ENCODE measurements around the gene MYH10. TPM values are rescaled to one million over a fixed set of nuclear protein-coding genes. Genes with fewer than 3 reads are reported as not detected.

The MYH10 gene
- total RNA-seq, 1 donor from 2014 or later, result 3.4 TPM

DNA sequence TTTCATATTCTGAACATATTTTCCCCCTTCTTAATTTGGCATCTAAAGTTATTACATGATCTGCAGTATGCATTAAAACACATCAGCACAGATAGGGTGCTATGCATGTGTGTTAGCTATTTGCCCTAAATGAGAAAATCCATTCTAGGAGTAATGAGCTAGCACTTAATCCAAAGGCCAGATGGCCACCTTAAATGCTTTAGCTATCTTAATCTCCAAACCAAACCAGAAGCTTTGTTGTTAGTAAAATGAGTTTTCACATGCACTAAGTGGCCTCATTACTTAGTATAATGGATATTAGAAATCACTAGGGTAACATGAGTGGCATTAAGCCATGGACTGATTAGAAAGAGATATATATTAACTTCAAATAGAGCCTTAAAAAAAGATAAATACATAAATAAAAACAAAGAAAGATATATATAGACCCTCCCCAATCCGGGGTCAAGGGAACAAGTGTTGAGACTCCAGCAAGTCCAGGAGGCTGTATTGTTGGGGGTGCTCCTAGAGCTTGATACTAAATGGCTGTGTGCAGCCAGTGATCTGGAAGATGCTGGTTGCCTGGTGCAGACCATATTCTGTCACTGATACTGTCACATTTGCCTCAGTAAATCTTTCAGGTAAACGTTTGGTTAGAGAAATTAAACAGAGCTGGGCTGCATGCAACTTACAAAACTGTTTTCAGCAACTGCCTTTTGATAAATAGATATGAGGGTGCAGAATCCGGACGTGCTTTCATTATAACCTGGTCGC, 67.3 kb downstream of the MYH10 start:
- POLR2A ChIA-PET, result no interaction called here
- no peak for TF ChIP-seq CTCF (IDR thresholded peaks at IDR 0.05)
- ATAC-seq (ENCODE audit: low read depth), result no peak
- Mint-ChIP-seq H3K27ac (no peak overlapping the region), H3K4me1 (no peaks in the 10 kb centered on the region), H3K9me3 (no peaks in the 10 kb centered on the region), H3K36me3 (ENCODE audit: low read depth) (no peaks in the 10 kb centered on the region), H3K4me3 (no peak overlapping the region), H3K27me3 (peaks cover 3% of the 10 kb centered on the region)
- intact Hi-C loops (cut with micrococcal nuclease), result no loop called here
- no peak for DNase-seq
- CTCF ChIA-PET, result no interaction called here

- Mint-ChIP-seq H3K9me3 (no peaks in the 10 kb centered on the region), H3K4me3 (no peak overlapping the region), H3K27me3 (peaks cover 3% of the 10 kb centered on the region), H3K4me1 (no peaks in the 10 kb centered on the region), H3K36me3 (ENCODE audit: low read depth) (no peaks in the 10 kb centered on the region), H3K27ac (no peak overlapping the region)
- DNase-seq (no peak), ATAC-seq (ENCODE audit: low read depth) (no peak)
- no peak for TF ChIP-seq CTCF (IDR thresholded peaks at IDR 0.05)
- POLR2A ChIA-PET, result no interaction called here
- intact Hi-C loops (cut with micrococcal nuclease), result no loop called here
- CTCF ChIA-PET, result no interaction called here
Observed at GRCh38 chr17:8558144-8558543, 72.4 kb downstream of the MYH10 start.

DNA sequence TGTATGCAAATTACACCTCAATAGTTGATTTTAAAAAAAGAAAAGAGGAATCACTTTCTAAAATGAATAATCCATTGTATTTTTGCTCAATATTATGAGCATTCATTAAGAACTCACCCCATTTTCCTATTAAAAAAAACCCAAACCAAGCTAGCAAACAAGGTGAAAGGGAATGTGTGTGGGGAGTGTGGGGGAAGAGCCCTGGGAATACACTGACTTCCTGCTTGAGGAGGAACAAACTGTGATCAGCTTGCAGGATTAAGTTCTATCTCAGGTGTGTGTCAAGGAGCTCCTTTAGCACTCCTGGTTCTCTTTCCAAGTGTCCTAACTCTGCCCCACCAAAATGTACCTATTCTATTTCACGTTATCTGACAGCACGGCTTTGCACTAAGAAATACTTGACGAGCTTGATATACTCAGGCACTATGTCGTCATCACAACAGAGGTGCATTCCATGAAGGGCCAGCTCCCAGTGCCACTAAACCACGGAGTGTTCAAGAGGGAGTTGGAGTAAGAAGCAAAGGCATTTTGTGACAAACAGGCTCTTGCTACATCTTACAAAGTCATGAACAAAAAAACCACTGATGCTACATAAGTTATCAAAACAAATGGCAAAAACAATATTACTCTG, 73.2 kb downstream of the MYH10 start:
- DNase-seq, result no peak
- Mint-ChIP-seq H3K27me3 (peaks cover under 1% of the 10 kb centered on the region), H3K4me3 (no peak overlapping the region), H3K36me3 (ENCODE audit: low read depth) (no peaks in the 10 kb centered on the region), H3K4me1 (no peaks in the 10 kb centered on the region), H3K27ac (no peak overlapping the region), H3K9me3 (no peaks in the 10 kb centered on the region)
- ChIA-PET CTCF (no interaction called here), POLR2A (no interaction called here)
- no peak for ATAC-seq (ENCODE audit: low read depth)
- intact Hi-C loops (cut with micrococcal nuclease), result no loop called here
- no peak for TF ChIP-seq CTCF (IDR thresholded peaks at IDR 0.05)

GRCh38 chr17:8556074-8556473, 74.5 kb downstream of the MYH10 start:
- ChIA-PET POLR2A (no interaction called here), CTCF (no interaction called here)

More at GRCh38 chr17:8556074-8556473, 74.5 kb downstream of the MYH10 start:
- Mint-ChIP-seq H3K36me3 (ENCODE audit: low read depth) (no peaks in the 10 kb centered on the region), H3K4me1 (no peaks in the 10 kb centered on the region), H3K27me3 (no peaks in the 10 kb centered on the region), H3K4me3 (no peak overlapping the region), H3K27ac (no peak overlapping the region), H3K9me3 (no peaks in the 10 kb centered on the region)
- intact Hi-C loops (cut with micrococcal nuclease), result no loop called here
- no peak for TF ChIP-seq CTCF (IDR thresholded peaks at IDR 0.05)
- no peak for DNase-seq
- ATAC-seq (ENCODE audit: low read depth), result no peak
